Right lobe of liver (tissue), 4 donors: ENCODE data around the gene FSTL5.

Source experiments
- POLR2A ChIP-seq: fragments of 450-650 bp; IDR thresholded peaks from one replicate; pipeline ENCODE4 v1.6.1; 2017; ENCODE audit warnings: antibody characterized with exemption, mild to moderate bottlenecking
- TF ChIP-seq, protein P1 (sequence below), 4 donors: fragments of 200-600 bp in 3 of 4; fragments of 450-650 bp in 1 of 4; IDR thresholded peaks; one replicate each; pipeline versions ENCODE4 v1.5.1 to v1.8.0; 2016 to 2022; ENCODE audit warnings: antibody characterized with exemption in 4 of 4, mild to moderate bottlenecking in 2 of 4
- donor health status: DM: no; HTN: no; CAD: no.
- donor health status: DM: no; HTN: no; CAD: no.
- donor health status: DM: no; HTN: yes; CAD: no.

- TF ChIP-seq, protein P1, sequence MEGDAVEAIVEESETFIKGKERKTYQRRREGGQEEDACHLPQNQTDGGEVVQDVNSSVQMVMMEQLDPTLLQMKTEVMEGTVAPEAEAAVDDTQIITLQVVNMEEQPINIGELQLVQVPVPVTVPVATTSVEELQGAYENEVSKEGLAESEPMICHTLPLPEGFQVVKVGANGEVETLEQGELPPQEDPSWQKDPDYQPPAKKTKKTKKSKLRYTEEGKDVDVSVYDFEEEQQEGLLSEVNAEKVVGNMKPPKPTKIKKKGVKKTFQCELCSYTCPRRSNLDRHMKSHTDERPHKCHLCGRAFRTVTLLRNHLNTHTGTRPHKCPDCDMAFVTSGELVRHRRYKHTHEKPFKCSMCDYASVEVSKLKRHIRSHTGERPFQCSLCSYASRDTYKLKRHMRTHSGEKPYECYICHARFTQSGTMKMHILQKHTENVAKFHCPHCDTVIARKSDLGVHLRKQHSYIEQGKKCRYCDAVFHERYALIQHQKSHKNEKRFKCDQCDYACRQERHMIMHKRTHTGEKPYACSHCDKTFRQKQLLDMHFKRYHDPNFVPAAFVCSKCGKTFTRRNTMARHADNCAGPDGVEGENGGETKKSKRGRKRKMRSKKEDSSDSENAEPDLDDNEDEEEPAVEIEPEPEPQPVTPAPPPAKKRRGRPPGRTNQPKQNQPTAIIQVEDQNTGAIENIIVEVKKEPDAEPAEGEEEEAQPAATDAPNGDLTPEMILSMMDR (IDR thresholded peaks at IDR 0.05): no peak
- no peak for TF ChIP-seq POLR2A
Measured at GRCh38 chr4:162017863-162018262, 145.9 kb downstream of the FSTL5 start.
